ENCODE measurements around the gene SRGAP3.

Gene SRGAP3

DNA sequence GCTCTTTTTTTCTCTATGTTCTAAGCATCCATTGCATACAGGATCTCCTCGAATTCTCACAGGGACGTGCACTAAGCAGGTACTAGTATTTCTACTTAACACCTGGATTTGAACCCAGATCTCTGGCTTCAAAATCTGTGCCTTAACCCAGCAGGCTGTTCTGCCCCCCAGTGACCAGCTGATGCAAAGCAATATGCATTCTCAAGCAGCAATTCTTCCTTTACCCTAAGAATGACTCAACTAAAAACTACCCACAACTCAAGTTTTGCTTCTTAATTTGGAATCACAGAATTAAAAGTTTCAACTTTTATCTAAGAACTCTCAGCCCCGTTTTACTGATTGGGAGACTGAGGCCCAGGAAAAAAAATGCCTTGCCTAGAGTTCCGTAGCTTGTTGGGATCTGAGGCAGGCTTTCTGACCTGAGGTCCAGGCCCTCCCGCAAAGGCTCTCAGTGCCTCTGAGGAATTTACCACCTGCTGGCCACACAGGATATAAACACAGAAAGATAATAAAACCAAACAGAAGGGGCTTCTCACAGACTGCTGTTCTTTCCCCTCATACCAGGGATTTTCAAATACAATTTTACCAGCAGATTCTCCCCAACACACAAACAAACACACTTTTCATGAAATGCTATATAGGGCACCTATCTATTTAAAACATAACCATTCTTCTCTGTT, 170.7 kb downstream of the SRGAP3 start:
- no peak for DNase-seq

- DNase-seq: no peak
Measured at GRCh38 chr3:9077029-9077428, 172.4 kb downstream of the SRGAP3 start.

- DNase-seq: no peak
Measured at GRCh38 chr3:9075762-9076161, 173.7 kb downstream of the SRGAP3 start.

GRCh38 chr3:9074079-9074478, 175.4 kb downstream of the SRGAP3 start:
- no peak for DNase-seq

GRCh38 chr3:9072667-9073009, 176.8 kb downstream of the SRGAP3 start:
- no peak for DNase-seq

- DNase-seq: no peak
Measured at GRCh38 chr3:9071936-9072666, 177.3 kb downstream of the SRGAP3 start.

GRCh38 chr3:9070961-9071360, 178.5 kb downstream of the SRGAP3 start:
- DNase-seq: no peak

DNA sequence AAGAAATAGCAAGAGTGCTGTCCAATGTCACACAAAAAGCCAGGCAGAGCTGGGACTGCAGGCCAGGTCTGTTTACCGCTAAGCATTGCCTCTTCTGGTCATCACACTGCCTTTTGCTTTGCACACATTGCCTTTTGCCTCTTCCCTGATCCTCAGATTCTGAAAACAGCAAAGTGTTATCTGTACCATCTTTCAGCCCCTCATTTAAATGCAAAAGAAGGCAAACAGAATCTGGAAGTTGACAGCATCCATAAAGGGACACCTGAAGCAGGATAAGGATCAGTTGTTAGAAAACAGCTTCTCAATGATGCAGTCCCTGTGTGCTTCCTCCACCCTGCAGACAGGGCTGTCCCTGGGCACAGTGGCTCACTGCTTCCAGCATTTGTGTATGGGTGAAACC, 179.5 kb downstream of the SRGAP3 start:
- no peak for DNase-seq

DNA sequence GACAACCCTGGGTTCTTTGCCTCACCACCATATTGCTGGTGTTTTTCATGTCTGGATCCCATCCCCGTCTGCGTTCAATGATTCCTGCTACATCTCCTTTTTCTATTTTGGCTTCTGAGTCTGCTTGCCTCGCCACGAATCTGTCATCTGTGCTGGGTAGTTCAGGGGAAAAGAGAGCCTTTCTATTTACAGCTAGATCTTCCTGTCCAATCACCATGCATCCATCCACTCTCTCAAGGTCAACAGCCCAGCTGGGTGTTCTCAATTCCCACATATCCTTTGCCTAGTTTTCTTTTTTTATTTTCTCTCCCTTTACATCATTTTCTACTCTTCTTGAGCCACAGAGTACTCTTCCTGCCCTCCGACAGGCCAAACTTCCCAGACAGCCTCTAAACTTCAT, 181.4 kb downstream of the SRGAP3 start:
- no peak for DNase-seq

GRCh38 chr3:9067352-9067975, 182.0 kb downstream of the SRGAP3 start:
- DNase-seq: peak in 1 of 2 donors; percentile 4

- DNase-seq: no peak
Measured at GRCh38 chr3:9066775-9067174, 182.7 kb downstream of the SRGAP3 start.

DNA sequence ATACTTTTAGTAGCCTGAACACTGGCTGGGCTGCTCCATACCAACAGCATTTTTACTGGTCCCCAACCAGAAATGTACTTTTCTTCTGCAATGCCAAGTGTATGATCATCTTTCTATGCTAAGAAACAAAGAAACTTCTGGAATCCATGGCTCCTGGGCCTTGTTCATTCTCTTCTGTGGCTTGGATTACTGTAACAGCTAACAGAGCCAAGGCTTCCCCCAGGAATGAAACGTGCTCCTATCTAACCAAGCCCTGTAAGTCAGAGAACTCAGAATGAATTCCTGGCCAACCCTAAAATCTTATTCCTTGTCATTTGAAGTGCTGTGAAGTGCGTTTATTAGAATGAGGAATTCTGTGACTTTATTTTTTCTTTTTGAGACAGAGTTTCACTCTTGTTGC, 183.3 kb downstream of the SRGAP3 start:
- DNase-seq: no peak

DNA sequence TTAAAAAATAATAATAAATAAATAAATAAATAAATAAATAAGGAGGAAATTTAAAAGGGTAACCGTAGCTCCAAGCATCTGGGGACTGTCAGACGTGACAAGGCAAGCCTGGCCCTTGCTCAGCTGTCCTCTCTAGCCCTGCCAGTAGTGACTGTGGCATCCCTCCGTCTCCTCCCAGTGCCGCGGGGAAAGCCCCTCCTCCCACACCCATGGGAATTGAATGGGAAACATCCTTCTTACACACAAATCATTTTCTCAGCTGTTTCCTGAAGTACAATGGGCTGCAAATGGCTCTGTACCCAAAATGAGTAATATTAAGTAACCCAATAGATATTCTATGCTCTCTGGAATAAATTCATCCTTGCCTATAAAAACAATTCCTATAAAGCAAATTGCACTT, 184.6 kb downstream of the SRGAP3 start:
- DNase-seq: no peak

GRCh38 chr3:9064251-9064650, 185.2 kb downstream of the SRGAP3 start:
- DNase-seq: no peak

GRCh38 chr3:9062570-9062969, 186.9 kb downstream of the SRGAP3 start:
- no peak for DNase-seq

GRCh38 chr3:9061634-9062033, 187.8 kb downstream of the SRGAP3 start:
- no peak for DNase-seq

DNA sequence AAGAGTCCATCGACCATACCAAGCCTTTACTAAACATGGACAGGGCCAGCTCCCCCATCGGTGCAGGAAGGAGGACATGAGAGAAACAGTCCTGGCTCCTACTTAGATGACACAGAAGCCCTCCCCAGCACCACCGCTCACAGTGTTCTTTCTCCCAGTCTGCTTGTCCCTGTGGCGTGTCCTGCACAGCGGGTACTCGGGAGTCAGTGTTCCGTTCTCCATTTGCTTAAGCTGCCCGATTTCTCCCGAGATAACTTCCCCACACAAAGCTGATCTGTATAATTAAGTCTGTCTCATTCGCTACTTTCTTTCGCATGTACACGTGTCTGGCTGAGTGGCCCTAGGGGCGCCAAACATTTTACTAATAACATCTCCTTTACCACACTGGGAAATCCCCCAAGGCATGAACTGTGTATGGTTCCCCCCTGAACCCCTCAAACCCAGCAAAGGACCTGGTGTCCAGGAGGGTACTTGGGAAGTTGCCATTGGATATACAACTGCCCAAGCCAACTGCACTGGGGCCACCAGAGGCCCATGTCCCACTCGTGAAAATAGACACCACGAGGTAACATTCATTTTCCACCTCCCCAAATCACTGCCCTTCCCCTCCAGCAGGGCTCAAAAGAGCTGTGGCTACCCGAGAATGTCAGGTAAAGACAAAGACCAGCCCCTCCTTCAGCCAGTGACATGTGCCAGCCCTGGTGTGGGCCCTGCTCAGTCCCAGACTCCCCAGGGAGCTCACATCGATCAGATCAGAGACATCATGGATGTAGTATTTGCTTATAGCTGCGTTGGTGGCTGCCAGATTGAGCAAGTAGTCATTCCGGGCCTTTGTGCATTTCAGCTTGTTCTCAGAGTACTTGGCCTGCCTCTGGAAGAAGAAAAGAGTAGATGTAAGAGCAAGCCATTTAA, 189.7 kb downstream of the SRGAP3 start:
- DNase-seq: no peak

DNA sequence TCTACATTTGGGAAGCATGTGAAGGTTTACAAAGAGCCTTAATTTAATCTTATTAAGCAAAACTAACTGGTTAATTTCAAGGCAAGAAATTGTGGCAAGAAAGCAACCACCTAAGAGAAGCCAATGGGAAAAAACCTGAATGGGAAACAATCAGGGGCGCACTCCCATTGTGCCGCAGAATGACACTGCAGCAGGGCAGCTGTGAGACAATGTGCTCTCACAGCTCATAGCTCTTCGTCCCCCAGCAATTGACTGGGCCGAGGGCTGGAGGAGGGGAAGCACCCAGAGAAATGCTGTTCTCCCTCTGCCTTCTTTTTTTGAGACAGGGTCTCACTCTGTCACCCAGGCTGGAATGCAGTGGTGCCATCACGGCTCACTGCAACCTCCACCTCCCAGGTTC, 192.9 kb downstream of the SRGAP3 start:
- DNase-seq: no peak

- no peak for DNase-seq
Measured at GRCh38 chr3:9047452-9048346, 201.7 kb downstream of the SRGAP3 start.

DNA sequence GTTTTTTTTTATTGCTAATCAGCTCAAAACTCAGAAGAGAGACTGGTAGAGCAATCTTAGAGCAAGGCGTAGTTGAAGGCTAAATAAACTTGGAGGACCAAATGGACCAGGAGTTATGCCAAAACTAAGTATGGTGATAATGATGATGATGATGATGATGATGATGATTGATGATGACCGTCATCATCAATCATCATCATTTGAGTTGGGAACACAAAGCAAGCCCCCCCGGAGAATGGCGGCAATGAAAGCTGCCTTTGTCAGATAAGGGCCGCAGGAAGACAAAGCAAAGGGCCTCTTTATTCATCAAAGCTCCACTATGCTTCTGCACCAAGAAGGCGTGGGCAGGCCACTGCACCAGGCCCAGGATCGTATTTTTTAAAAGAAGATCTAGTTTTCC, 204.1 kb downstream of the SRGAP3 start:
- DNase-seq: no peak

GRCh38 chr3:9043063-9043462, 206.4 kb downstream of the SRGAP3 start:
- no peak for DNase-seq

- DNase-seq: no peak
Measured at GRCh38 chr3:9041626-9042025, 207.8 kb downstream of the SRGAP3 start.
